B cell (primary cell): ENCODE results near the gene TCF23. TPM values are rescaled to one million over a fixed set of nuclear protein-coding genes. Genes with fewer than 3 reads are reported as not detected.
A peak's percentile ranks its signal among the peaks of the same experiment; 100 is the strongest.

ENCODE experiments used
- ATAC-seq: fragments of 200-7000 bp; cut with Tn5 transposase; one replicate; pipeline ENCODE4 v1.10.0; 2021; ENCODE audit warnings: low read depth, mild to moderate bottlenecking, moderate number of reproducible peaks, moderate library complexity
- CTCF ChIA-PET: fragments of 350-600 bp; sonication (Branson Sonifier 250); formaldehyde crosslinking; loops from one replicate; lab custom pipeline; 2021; ENCODE audit warnings: antibody characterized with exemption, inconsistent platforms; lab: Charles Lee
- POLR2A ChIA-PET: fragments of 350-600 bp; sonication (Branson Sonifier 250); formaldehyde crosslinking; loops from one replicate; lab custom pipeline; 2021; ENCODE audit warnings: antibody characterized with exemption; lab: Charles Lee
- DNase-seq: peaks from one replicate; pipeline ENCODE4 v3.0.0; 2013
- H2AFZ ChIP-seq: 2 replicates; pipeline ENCODE4 v1.6.1; 2012; ENCODE audit warnings: mild to moderate bottlenecking, low read depth, low read length; ENCODE audit not compliant: insufficient read depth, poor library complexity, severe bottlenecking
- H3K27ac ChIP-seq, 2 donors: 1 replicate in 1 of 2; 2 replicates in 1 of 2; pipeline ENCODE4 v1.5.1; 2012 to 2013; ENCODE audit warnings: low read length in 2 of 2, mild to moderate bottlenecking in 2 of 2, moderate library complexity in 1 of 2
- H3K27me3 ChIP-seq, 4 experiments: fragments of 200-600 bp in 1 of 4; sonication (generic) in 1 of 4; replicated peaks in 1 of 4; 1 replicate in 2 of 4; 2 replicates in 2 of 4; pipeline versions ENCODE4 v1.6.1 to v1.7.0; 2013 to 2016; ENCODE audit warnings: low read length in 3 of 4, mild to moderate bottlenecking in 2 of 4, mixed read lengths in 1 of 4, moderate library complexity in 1 of 4; ENCODE audit not compliant: insufficient read depth in 4 of 4, control insufficient read depth in 3 of 4; ENCODE audit errors: control extremely low read depth in 1 of 4
- H3K36me3 ChIP-seq, 2 experiments: replicated peaks in 1 of 2; 1 replicate in 1 of 2; 2 replicates in 1 of 2; pipeline versions ENCODE4 v1.6.1 to v1.7.1; 2013; ENCODE audit warnings: low read length in 1 of 2; ENCODE audit not compliant: insufficient read depth in 2 of 2, control insufficient read depth in 1 of 2; ENCODE audit errors: control extremely low read depth in 1 of 2, extremely low read depth in 1 of 2
- H3K4me1 ChIP-seq, 2 donors: fragments of 200-600 bp in 1 of 2; sonication (generic) in 1 of 2; 1 replicate in 1 of 2; 2 replicates in 1 of 2; pipeline versions ENCODE4 v1.5.1 to v1.6.1; 2013 to 2017; ENCODE audit warnings: low read length in 2 of 2; ENCODE audit not compliant: control insufficient read depth in 2 of 2, insufficient read depth in 2 of 2
- H3K4me2 ChIP-seq: replicated peaks from 2 replicates; pipeline ENCODE3; 2012; ENCODE audit warnings: mild to moderate bottlenecking, low read depth, low read length; ENCODE audit not compliant: poor library complexity, severe bottlenecking
- H3K4me3 ChIP-seq, 5 experiments: fragments of 200-600 bp in 1 of 5; sonication (generic) in 1 of 5; 1 replicate in 3 of 5; 2 replicates in 2 of 5; pipeline versions ENCODE4 v1.5.1 to v1.7.0; 2011 to 2016; ENCODE audit warnings: low read length in 4 of 5, mild to moderate bottlenecking in 4 of 5, low read depth in 2 of 5, control low read depth in 1 of 5, moderate library complexity in 1 of 5; ENCODE audit not compliant: insufficient read depth in 1 of 5; ENCODE audit errors: control extremely low read depth in 1 of 5, extremely low read depth in 1 of 5
- H3K79me2 ChIP-seq: fragments of 200-600 bp; sonication (generic); one replicate; pipeline ENCODE4 v1.6.0; 2016; ENCODE audit warnings: low read length; ENCODE audit not compliant: control insufficient read depth, insufficient read depth
- H3K9ac ChIP-seq: fragments of 200-600 bp; sonication (generic); 2 replicates; pipeline ENCODE4 v1.6.1; 2017; ENCODE audit warnings: mild to moderate bottlenecking, low read length, moderate library complexity
- H3K9me3 ChIP-seq, 3 donors: one replicate each; pipeline versions ENCODE4 v1.6.1 to v1.7.1; 2013; ENCODE audit warnings: low read length in 2 of 3; ENCODE audit not compliant: control insufficient read depth in 2 of 3, insufficient read depth in 1 of 3; ENCODE audit errors: control extremely low read depth in 1 of 3
- H4K20me1 ChIP-seq: 2 replicates; pipeline ENCODE4 v1.6.0; 2012; ENCODE audit warnings: mild to moderate bottlenecking, low read length; ENCODE audit not compliant: insufficient read depth, control insufficient read depth, poor library complexity, severe bottlenecking
- H3K27ac Mint-ChIP-seq: one replicate; pipeline ENCODE4 v1.8.0; 2021; ENCODE audit warnings: mixed read lengths
- H3K27me3 Mint-ChIP-seq: one replicate; pipeline ENCODE4 v1.8.0; 2021; ENCODE audit warnings: mixed read lengths
- H3K4me1 Mint-ChIP-seq: one replicate; pipeline ENCODE4 v1.8.0; 2021; ENCODE audit warnings: mixed read lengths
- H3K4me3 Mint-ChIP-seq: one replicate; pipeline ENCODE4 v1.8.0; 2021; ENCODE audit warnings: mixed read lengths
- H3K9me3 Mint-ChIP-seq: one replicate; pipeline ENCODE4 v1.8.0; 2022; ENCODE audit warnings: mixed read lengths; ENCODE audit not compliant: insufficient read depth
- EZH2 ChIP-seq: IDR thresholded peaks from 2 replicates; pipeline ENCODE4 v1.6.1; 2012; ENCODE audit warnings: borderline replicate concordance, low read depth, mild to moderate bottlenecking, moderate library complexity, low read length; ENCODE audit not compliant: insufficient read depth, poor library complexity, severe bottlenecking
- WGBS: methylation state at CpG from one replicate; pipeline ENCODE4 v1.1.5; 2013; ENCODE audit warnings: missing lambda C conversion rate; ENCODE audit not compliant: insufficient coverage; 5-methylcytosine and 5-hydroxymethylcytosine counted together
- intact Hi-C: fragments of 100-400 bp; cut with micrococcal nuclease; formaldehyde crosslinking; loops from one replicate; pipeline ENCODE4 v1.10.0; 2022
- polyA plus RNA-seq: library from polyadenylated mRNA; depleted of rRNA; stranded (reverse); fragments of >200 nt; gene quantifications from 2 replicates; pipeline ENCODE4 v1.2.3, GENCODE V29; 2012
- total RNA-seq, 2 donors: library from RNA; stranded (reverse); fragments of 120-200 nt in 1 of 2; gene quantifications; 1 replicate in 1 of 2; 2 replicates in 1 of 2; pipeline versions ENCODE4 v1.2.3 to v1.2.4, GENCODE V29; 2013 to 2022
- TF ChIP-seq, protein P1 (sequence below): fragments of 200-600 bp; IDR thresholded peaks from one replicate; pipeline ENCODE4 v1.8.0; 2022; ENCODE audit warnings: antibody characterized with exemption, mild to moderate bottlenecking

Gene TCF23
- total and polyA plus RNA-seq, 2 donors (not counting 1 experiment from before 2014, with no cell fraction given) = 0.10 TPM; not detected in 1

DNA sequence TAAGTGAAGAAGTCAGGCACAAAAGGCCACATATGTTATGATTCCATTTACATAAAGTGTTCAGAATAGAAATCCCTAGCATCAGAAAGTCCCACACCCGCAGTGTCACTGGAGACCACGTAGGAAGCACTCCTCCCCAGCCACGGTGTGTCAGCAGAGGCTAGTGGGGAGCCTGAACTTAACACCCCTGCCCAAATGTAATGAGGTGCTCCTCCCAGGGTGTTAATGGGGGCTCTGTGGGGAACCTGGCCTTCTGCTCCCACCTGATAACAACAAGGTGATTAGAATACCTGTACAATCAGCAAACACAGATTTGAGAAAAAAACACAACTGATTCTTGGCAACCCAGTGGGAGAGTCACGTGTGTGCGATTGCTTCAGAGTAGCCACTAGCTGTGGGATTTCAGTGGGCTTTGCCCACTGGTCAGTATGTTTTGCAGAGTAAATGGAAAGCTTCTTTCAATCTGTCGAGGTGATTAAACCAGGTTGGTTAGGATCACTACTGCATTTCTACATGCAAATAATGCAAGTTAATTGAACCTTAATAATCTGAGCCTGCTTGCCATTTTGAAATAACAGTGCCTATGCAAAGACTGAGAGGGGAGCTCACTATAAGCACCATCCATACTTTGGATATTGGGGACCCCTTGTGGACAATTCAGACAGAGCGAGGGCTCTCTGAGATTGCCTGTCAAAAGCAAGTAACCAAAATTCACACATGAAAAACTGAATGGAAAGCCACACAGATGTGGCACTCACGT is 42.4 kb downstream of the TCF23 start:
- ChIA-PET CTCF (interaction anchor here (0.6 to 3.7 kb wide), 22 partner anchors 9 to 347 kb away, joined by 3 to 71 read pairs (median 3); partner anchors contain the start of genes ABHD1, KHK, PREB and TRIM54), POLR2A (interaction anchor here (0.6 to 1.0 kb wide), 2 partner anchors 20 to 149 kb away, joined by 3 read pairs; partner anchors contain the start of genes ATRAID and SLC5A6)
- ATAC-seq = peak; percentile 73
- no peaks in the 10 kb centered on the region for H3K9me3 Mint-ChIP-seq
- Histone ChIP-seq H4K20me1 (no peaks in the 10 kb centered on the region), H3K36me3 (no peaks in the 10 kb centered on the region), H3K27ac (no peak overlapping the region), H3K4me2 (no peak overlapping the region), H2AFZ (no peak overlapping the region), H3K79me2 (no peaks in the 10 kb centered on the region), H3K27me3 (no peaks in the 10 kb centered on the region), H3K4me1 (no peaks in the 10 kb centered on the region), H3K9ac (no peak overlapping the region), H3K4me3 (no peak overlapping the region), H3K9me3 (peaks cover 0 to 1% (median 0%) of the 10 kb centered on the region in 3 donors)
- WGBS = 63% methylated on average over 4 of the region's 8 CpGs
- TF ChIP-seq EZH2 = no peak
- TF ChIP-seq, protein P1, sequence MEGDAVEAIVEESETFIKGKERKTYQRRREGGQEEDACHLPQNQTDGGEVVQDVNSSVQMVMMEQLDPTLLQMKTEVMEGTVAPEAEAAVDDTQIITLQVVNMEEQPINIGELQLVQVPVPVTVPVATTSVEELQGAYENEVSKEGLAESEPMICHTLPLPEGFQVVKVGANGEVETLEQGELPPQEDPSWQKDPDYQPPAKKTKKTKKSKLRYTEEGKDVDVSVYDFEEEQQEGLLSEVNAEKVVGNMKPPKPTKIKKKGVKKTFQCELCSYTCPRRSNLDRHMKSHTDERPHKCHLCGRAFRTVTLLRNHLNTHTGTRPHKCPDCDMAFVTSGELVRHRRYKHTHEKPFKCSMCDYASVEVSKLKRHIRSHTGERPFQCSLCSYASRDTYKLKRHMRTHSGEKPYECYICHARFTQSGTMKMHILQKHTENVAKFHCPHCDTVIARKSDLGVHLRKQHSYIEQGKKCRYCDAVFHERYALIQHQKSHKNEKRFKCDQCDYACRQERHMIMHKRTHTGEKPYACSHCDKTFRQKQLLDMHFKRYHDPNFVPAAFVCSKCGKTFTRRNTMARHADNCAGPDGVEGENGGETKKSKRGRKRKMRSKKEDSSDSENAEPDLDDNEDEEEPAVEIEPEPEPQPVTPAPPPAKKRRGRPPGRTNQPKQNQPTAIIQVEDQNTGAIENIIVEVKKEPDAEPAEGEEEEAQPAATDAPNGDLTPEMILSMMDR = peak; percentile 74
- H3K27me3 Mint-ChIP-seq = no peaks in the 10 kb centered on the region
- H3K27ac Mint-ChIP-seq = no peak overlapping the region
- H3K4me3 Mint-ChIP-seq = no peak overlapping the region
- intact Hi-C loops = loop anchor here (1.0 kb wide), 2 partner anchors 93 to 140 kb away; partner anchors contain the start of gene AGBL5
- H3K4me1 Mint-ChIP-seq = no peaks in the 10 kb centered on the region
- DNase-seq = peak; percentile 74
